ENCODE data around the gene SLC38A8.

SLC38A8 gene

GRCh38 chr16:83981799-83982198 lies 60.8 kb downstream of the SLC38A8 start:
- TF ChIP-seq CTCF (IDR thresholded peaks at IDR 0.05; ENCODE audit: extremely low read depth, insufficient read depth, missing control alignments): no peak
- in situ Hi-C loops (cut with MboI; ENCODE audit: low pct_unique_long_range_greater_than_20kb, low sequenced_read_pairs, unreplicated experiment): no loop called here

GRCh38 chr16:83980794-83981193 lies 61.8 kb downstream of the SLC38A8 start:
- in situ Hi-C loops (cut with MboI; ENCODE audit: low pct_unique_long_range_greater_than_20kb, low sequenced_read_pairs, unreplicated experiment): no loop called here
- TF ChIP-seq CTCF (IDR thresholded peaks at IDR 0.05; ENCODE audit: extremely low read depth, insufficient read depth, missing control alignments): no peak
- no peak for DNase-seq (ENCODE audit: low spot score)

More at GRCh38 chr16:83981799-83982198, 60.8 kb downstream of the SLC38A8 start:
- DNase-seq (ENCODE audit: low spot score): no peak

DNA sequence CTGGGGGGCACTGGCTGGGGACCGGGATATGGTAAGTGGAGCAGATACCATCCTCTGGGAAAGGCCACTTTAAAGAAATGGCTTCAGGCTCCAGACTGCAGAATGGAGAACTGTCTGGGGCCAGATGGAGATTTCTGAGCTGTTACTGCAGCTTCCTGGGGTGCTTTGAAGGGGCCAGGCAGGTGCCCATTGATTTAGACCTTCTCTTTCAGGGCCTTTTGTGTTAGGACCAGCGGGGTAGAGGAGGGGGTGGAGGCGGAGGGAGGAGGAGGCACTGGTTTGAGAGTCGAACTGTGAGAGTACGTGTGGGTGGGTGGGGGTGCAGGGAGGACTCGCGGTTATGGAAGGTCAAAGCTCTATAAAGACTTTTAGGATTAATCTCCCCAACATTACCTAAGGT lies 63.2 kb downstream of the SLC38A8 start:
- no peak for DNase-seq (ENCODE audit: low spot score)
- in situ Hi-C loops (cut with MboI; ENCODE audit: low pct_unique_long_range_greater_than_20kb, low sequenced_read_pairs, unreplicated experiment): no loop called here
- TF ChIP-seq CTCF (IDR thresholded peaks at IDR 0.05; ENCODE audit: extremely low read depth, insufficient read depth, missing control alignments): no peak

- DNase-seq (ENCODE audit: low spot score): no peak
- in situ Hi-C loops (cut with MboI; ENCODE audit: low pct_unique_long_range_greater_than_20kb, low sequenced_read_pairs, unreplicated experiment): no loop called here
- TF ChIP-seq CTCF (IDR thresholded peaks at IDR 0.05; ENCODE audit: extremely low read depth, insufficient read depth, missing control alignments): no peak
Measured at GRCh38 chr16:83978401-83978904, 64.1 kb downstream of the SLC38A8 start.

DNA sequence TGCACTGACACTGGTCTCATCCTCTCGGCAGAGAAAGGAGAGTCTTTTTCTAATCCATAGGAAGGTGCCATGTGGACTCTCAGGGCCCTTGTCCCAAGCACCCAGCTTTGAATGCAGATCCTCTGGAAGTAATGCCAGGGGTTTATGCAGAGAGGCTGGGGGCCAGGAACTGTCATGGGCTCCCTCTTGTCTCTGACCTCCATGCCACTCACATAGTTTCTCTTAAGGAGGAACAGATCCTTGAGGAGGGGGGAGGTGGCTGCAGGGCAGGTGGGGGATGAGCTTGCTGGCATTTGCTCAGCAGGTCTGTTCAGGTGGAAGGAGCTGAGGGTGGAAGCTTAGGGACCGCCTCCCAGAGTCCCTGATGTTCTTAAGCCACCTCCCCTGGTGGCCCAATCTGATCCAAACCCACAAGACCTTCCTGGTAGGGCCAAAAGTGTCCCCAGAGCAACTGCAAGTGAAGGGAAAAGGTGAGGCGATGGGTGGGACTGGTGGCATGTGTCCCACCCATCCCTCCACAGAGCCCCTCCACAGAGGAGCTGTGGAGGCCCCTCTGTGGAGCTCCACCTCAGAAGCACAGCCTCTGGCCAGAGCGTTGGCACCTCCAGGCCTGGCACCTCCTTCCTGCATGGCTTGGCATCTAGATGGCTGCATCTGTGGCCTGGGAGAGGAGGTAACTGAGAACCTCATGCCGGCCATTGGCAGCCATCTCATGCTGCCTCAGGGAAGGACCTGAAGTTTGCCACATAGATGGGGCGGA lies 65.4 kb downstream of the SLC38A8 start:
- in situ Hi-C loops (cut with MboI; ENCODE audit: low pct_unique_long_range_greater_than_20kb, low sequenced_read_pairs, unreplicated experiment): no loop called here
- DNase-seq (ENCODE audit: low spot score): no peak
- no peak for TF ChIP-seq CTCF (IDR thresholded peaks at IDR 0.05; ENCODE audit: extremely low read depth, insufficient read depth, missing control alignments)

DNA sequence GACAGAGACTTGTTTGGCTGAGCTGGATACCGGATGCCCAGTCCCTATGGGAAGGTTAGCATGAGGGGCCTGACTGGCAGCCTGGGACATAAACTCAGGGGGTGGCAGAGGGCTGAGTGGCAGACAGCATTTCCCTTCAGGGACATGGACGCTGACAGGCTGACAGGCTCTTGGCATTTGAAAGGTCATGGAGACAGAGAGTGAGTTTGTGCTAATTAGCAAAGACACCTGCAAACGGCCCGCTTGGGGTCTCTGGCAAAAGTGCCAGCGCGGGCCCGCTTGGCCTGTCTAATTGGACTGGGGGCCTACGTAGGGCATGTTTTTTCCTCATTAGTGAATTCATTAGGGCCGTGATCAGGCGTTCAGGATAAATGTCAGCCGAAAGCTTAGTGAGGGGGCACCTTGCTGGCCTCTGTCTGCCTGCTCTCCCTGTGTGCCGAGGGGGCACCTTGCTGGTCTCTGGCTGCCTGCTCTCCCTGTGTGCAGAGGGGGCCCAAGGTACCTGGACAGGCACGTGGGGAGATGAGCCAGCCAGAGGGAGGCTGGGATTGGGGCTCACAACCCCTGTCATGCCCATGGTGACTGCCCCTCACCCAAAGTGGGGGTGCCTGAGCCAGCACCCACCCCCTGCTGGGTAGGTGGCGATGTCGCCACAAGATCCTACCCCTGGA lies 66.9 kb downstream of the SLC38A8 start:
- TF ChIP-seq CTCF (IDR thresholded peaks at IDR 0.05; ENCODE audit: extremely low read depth, insufficient read depth, missing control alignments): no peak
- DNase-seq (ENCODE audit: low spot score): no peak
- in situ Hi-C loops (cut with MboI; ENCODE audit: low pct_unique_long_range_greater_than_20kb, low sequenced_read_pairs, unreplicated experiment): no loop called here

Data from GM13977 (cell line).